ENCODE results near the gene SUPT3H.
"Not testable (repeated sequence)": the region's sequence is repeated elsewhere in the genome, so short reads cannot be mapped to it uniquely, and the experiment has no call there.

SUPT3H gene

GRCh38 chr6:44898296-44898930 is 479.3 kb downstream of the SUPT3H start:
- no peak for DNase-seq (ENCODE audit: low read depth)

GRCh38 chr6:44897316-44897715 is 480.4 kb downstream of the SUPT3H start:
- no peak for DNase-seq (ENCODE audit: low read depth)

GRCh38 chr6:44896701-44897100 is 481.0 kb downstream of the SUPT3H start:
- no peak for DNase-seq (ENCODE audit: low read depth)

DNA sequence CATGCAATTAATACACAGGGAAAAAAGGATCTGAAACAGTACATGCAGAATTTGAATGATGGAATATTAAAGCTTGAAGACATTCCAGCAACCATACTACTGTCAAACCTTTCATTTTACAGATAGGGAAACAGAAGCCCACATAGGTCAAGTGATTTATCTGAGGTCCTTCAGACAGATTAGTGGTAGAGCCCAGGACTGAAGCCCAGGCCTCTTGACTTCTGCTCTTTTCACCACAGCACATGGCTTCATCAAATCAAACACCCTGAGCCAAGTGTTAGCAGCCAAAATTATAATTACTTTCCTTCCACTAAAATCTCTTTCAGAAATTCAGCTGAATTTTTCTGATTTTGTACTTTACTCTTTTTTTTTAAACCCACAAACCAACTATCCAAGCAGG is 485.2 kb downstream of the SUPT3H start:
- no peak for DNase-seq (ENCODE audit: low read depth)

GRCh38 chr6:44879071-44879470 is 498.7 kb downstream of the SUPT3H start:
- not testable (repeated sequence) for DNase-seq (ENCODE audit: low read depth)

DNA sequence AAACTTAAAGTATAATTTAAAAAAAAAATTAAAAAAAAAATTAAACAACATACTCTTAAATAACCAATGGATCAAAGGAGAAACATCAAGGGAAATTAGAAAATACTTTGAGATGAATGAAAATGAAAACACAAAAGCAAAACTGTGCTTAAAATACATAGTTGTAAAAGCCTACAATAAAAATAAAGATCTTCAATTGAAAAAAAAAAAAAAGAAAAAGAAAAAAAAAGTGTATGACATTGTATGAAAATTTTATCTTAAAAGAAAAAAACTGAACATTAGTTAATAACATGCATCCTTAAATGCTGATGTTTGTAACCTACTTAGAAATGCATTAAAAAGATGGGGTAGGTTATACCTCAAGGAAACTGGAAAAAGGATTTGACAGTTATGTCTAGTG is 501.1 kb downstream of the SUPT3H start:
- not testable (repeated sequence) for DNase-seq (ENCODE audit: low read depth)

DNA sequence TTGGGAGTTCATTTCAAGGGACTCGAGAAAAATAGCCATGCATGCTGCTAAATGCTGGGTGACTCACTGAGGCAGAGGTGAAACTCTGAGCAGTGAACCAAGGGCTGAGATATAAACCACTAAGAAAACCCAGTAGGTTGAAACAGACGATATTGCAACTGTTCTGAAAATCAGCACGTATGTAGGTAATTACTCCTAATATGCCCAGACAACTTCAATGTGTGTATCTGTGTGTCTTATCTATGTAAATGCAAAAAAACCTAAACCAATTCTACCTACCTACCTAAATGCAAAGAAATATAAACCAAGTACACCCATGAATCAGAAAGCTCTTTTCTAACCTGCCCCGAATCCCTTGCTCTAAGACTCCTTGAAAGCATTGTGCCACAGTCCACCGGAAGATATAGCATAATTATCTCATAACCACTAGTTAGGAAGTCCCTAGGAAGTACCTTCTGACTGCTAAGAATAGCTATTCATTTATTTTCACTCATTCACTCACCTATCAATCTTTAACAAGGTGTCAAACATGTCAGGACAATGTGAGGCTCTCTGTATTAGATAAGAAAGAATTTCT is 508.3 kb downstream of the SUPT3H start:
- DNase-seq (ENCODE audit: low read depth): no peak

GRCh38 chr6:44868910-44869309 is 508.8 kb downstream of the SUPT3H start:
- no peak for DNase-seq (ENCODE audit: low read depth)

- DNase-seq (ENCODE audit: low read depth): no peak
Observed at GRCh38 chr6:44868335-44868668, 509.4 kb downstream of the SUPT3H start.

- no peak for DNase-seq (ENCODE audit: low read depth)
Observed at GRCh38 chr6:44867571-44868334, 510.0 kb downstream of the SUPT3H start.

- not testable (repeated sequence) for DNase-seq (ENCODE audit: low read depth)
Observed at GRCh38 chr6:44865184-44865583, 512.5 kb downstream of the SUPT3H start.

GRCh38 chr6:44859901-44860410 is 517.8 kb downstream of the SUPT3H start:
- no peak for DNase-seq (ENCODE audit: low read depth)

- no peak for DNase-seq (ENCODE audit: low read depth)
Observed at GRCh38 chr6:44858998-44859397, 518.7 kb downstream of the SUPT3H start.

DNA sequence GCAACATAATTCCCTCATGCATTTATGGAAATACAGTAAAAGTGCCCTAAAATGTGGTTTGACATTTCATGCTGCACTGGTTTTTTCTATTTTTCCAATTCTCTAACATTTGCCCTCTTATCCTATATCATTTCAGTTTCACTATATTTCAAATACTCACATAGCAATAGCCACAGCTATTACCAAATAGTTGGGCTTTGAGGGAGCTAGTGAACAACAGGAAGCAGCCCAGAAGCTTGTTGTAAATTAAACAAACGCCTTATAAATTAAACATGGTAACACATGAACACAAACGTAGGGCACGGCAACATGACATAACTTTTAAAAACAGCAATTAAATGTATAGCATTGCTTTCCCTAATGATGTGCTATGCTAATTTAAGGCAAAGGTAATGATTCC is 521.3 kb downstream of the SUPT3H start:
- no peak for DNase-seq (ENCODE audit: low read depth)

DNA sequence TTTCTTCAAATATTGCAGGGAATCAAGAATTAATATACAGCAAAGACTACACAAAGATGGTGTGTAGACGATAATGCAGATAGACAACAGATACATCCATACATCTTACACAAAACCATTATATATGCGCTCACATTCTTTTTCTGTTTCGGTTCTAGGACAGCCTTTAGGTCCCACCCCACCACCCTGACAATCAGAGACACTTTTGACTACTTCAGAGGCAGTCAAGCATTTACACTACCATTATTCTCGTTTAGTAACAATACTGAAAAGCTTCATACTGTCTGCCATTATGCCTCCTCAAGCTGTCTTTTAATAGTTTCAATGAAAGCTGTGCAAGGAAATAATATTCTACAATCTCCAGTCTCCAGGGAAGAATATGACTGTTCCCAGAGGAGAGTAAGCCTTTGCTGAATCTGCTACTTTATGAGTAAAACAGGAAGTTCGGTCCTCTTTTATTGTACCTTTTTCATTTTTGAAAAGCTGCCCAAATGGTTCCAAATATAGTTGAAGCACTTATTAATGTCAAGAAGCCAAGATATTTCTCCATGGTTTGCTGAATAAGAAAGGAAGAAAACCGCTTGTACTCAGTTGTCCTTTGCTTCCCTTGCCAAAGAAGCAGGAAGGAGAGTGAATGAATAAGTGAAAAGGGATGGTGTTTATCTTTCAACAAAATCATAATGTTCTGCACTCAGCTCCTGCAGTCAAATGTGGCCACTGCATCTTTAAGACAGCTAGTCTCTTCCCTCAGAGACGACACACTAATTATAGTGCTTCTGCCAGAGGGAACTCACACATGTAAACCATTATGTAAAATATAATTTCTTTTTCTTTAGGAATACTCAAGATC is 521.9 kb downstream of the SUPT3H start:
- no peak for DNase-seq (ENCODE audit: low read depth)

- no peak for DNase-seq (ENCODE audit: low read depth)
Observed at GRCh38 chr6:44854712-44855443, 522.9 kb downstream of the SUPT3H start.

DNA sequence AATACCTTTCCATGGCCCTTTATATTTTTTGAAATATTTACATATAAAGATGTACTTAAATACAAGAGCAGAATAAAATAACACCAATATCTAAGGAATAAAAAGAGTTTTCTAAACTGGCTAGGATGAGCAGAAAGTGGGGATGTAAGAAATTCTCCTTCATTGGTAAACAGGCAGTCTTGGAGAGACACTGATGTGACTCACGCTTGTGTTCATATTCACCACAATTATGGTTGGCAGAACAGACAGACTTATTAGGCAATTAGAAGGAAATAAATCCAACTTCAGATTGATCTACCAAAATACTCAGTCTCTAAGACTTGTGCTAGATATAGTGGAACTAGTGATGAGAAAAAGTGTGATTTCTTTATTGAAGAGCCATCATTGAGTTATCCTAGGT is 526.6 kb downstream of the SUPT3H start:
- DNase-seq (ENCODE audit: low read depth): no peak

DNA sequence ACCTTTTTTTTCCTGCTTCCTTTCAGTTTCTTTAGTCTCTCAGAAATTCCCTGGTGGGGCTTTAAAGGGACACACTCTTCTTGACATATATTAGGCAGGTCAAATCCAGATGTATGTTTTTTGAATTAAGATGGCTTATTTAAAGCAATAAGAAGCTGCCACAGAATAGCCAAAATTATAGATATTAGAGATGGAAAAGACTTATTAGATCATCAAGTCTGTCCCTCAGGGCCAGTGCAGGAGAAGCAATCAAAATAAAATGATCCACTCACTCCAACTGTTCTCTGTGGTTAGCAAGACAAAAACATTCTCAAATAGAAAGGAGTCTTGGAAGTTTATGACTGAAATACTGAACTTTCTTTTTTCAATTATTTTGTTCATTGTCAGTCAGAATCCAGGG is 527.4 kb downstream of the SUPT3H start:
- DNase-seq (ENCODE audit: low read depth): no peak

DNA sequence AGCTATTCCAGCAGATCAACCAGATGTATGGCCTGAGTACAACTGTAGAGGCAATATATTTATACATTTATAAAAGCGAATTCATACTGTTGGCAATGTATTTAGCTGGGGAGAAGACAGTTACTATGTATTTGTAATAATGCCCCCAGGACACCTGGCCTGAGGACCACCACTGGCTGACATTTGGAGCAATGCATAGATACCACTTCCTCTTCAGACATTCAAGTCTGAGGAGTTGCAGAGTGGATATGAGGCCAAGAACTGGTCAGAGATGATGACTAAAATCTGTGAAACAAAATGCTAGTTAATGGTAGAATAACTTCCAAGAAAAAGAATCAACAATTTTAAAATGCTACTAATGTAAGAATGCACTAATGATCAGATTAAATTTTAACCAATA is 527.9 kb downstream of the SUPT3H start:
- DNase-seq (ENCODE audit: low read depth): no peak

- no peak for DNase-seq (ENCODE audit: low read depth)
Observed at GRCh38 chr6:44843734-44844133, 534.0 kb downstream of the SUPT3H start.

DNA sequence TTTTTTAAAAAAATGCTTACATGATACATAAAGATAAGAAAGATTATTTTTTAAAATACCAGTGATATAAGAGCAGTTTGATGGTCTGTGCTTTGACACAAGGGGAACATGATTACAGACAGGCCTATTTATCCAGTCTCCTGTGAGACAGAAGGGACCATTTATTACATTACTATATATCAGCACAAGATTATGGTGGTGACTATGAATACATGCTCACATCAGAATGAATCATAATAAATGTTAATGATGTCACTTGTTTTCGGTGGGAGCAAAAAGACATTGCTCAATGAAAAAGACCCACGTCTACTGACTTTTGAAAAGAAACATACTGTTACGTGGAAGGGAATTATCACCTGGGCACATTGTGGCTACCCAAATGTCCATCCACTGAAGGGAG is 535.1 kb downstream of the SUPT3H start:
- no peak for DNase-seq (ENCODE audit: low read depth)

GRCh38 chr6:44841829-44842228 is 535.9 kb downstream of the SUPT3H start:
- DNase-seq (ENCODE audit: low read depth): no peak
